Suprapubic skin (tissue), 4 donors: ENCODE results near the gene CMTR2.
A peak's percentile ranks its signal among the peaks of the same experiment; 100 is the strongest.

Experiments
- POLR2A ChIP-seq, 2 donors: fragments of 450-650 bp; IDR thresholded peaks; one replicate each; pipeline ENCODE4 v1.6.1; 2017; ENCODE audit warnings: antibody characterized with exemption in 2 of 2, mild to moderate bottlenecking in 2 of 2, moderate library complexity in 2 of 2
- POLR2AphosphoS5 ChIP-seq, 3 donors: sonication (generic); formaldehyde crosslinking; IDR thresholded peaks; one replicate each; pipeline ENCODE4 v1.6.1; 2017; ENCODE audit warnings: antibody characterized with exemption in 3 of 3
- TF ChIP-seq, protein P1 (sequence below), 2 donors: fragments of 200-600 bp in 1 of 2; fragments of 450-650 bp in 1 of 2; sonication (generic) in 1 of 2; IDR thresholded peaks; one replicate each; pipeline ENCODE4 v1.5.1; 2016 to 2019; ENCODE audit warnings: antibody characterized with exemption in 2 of 2, mild to moderate bottlenecking in 1 of 2, moderate library complexity in 1 of 2

DNA sequence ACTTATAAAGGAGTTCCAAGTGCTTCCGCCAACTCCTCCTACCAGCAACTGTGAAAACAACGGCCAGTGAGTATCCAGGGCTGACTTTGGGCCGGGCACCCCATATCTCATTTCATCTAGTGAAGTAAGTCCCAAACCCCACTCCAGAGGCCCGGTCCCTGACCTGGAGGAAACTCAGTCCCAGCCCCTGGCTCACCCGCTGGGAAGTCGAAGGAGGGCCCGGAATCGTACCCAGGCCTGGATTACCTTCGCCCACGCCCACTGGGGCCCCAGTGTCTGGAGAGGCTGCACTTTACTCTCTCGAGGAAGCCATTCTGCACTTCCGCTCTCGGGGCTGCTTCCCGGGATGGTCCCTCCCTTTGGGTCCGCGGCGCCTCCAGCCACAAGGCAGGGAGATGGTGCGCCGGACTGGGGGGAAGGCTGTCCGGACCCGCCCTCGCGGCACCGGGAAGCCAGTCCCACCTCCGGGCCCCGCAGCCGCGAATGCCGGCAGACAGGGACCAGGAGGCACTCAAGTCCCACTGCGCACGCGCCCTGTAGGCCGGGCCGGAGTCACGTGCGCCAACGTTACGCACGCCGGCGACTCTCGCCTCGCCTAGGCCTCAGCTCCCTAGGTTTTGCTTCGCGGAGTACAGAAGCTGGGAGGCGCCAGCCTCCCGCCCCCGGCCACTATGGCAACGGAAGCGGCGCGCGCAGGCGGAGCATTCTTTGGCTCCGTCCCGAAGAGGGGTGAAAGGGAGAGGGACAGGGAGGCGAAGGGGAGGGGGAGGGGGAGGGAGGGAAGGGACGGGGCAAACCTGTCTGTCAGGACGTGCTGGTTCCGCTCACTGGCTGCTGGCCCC lies at the start of gene CMTR2:
- TF ChIP-seq, protein P1, sequence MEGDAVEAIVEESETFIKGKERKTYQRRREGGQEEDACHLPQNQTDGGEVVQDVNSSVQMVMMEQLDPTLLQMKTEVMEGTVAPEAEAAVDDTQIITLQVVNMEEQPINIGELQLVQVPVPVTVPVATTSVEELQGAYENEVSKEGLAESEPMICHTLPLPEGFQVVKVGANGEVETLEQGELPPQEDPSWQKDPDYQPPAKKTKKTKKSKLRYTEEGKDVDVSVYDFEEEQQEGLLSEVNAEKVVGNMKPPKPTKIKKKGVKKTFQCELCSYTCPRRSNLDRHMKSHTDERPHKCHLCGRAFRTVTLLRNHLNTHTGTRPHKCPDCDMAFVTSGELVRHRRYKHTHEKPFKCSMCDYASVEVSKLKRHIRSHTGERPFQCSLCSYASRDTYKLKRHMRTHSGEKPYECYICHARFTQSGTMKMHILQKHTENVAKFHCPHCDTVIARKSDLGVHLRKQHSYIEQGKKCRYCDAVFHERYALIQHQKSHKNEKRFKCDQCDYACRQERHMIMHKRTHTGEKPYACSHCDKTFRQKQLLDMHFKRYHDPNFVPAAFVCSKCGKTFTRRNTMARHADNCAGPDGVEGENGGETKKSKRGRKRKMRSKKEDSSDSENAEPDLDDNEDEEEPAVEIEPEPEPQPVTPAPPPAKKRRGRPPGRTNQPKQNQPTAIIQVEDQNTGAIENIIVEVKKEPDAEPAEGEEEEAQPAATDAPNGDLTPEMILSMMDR (IDR thresholded peaks at IDR 0.05) = no peak
- TF ChIP-seq POLR2A (IDR thresholded peaks at IDR 0.05) = peak in 1 of 2 donors; percentile 61
- peak in 2 of 3 donors; percentile 63 to 75 for TF ChIP-seq POLR2AphosphoS5 (IDR thresholded peaks at IDR 0.05)
